Measurements from ENCODE around the gene PLA2G3.
"Not testable (repeated sequence)": the region's sequence is repeated elsewhere in the genome, so short reads cannot be mapped to it uniquely, and the experiment has no call there.

Gene PLA2G3

GRCh38 chr22:31139866-31140716 lies at the start of gene PLA2G3:
PLA2G3 (minus strand) TSS chr22:31140508; CDS start chr22:31140354, 154 bp downstream.
- peak; percentile 22 for DNase-seq (ENCODE audit: low read depth)
- H3K4me3 ChIP-seq (ENCODE audit: low read depth, low read length): no peak within 1 kb of the TSS

- DNase-seq (ENCODE audit: low read depth): no peak
- no peak overlapping the region for H3K4me3 ChIP-seq (ENCODE audit: low read depth, low read length)
Observed at GRCh38 chr22:31187627-31188026, 47.3 kb upstream of the PLA2G3 start.

GRCh38 chr22:31185056-31185455 lies 44.7 kb upstream of the PLA2G3 start:
- peak; percentile 56 for DNase-seq (ENCODE audit: low read depth)

GRCh38 chr22:31184015-31184414 lies 43.7 kb upstream of the PLA2G3 start:
- no peak for DNase-seq (ENCODE audit: low read depth)
- H3K4me3 ChIP-seq (ENCODE audit: low read depth, low read length): no peak overlapping the region

More at GRCh38 chr22:31185056-31185455, 44.7 kb upstream of the PLA2G3 start:
- H3K4me3 ChIP-seq (ENCODE audit: low read depth, low read length): no peak overlapping the region

- no peak overlapping the region for H3K4me3 ChIP-seq (ENCODE audit: low read depth, low read length)
- DNase-seq (ENCODE audit: low read depth): no peak
Observed at GRCh38 chr22:31179345-31179744, 39.0 kb upstream of the PLA2G3 start.

GRCh38 chr22:31178859-31179258 lies 38.6 kb upstream of the PLA2G3 start:
- no peak overlapping the region for H3K4me3 ChIP-seq (ENCODE audit: low read depth, low read length)
- DNase-seq (ENCODE audit: low read depth): no peak

- peak; percentile 69 for DNase-seq (ENCODE audit: low read depth)
- no peak overlapping the region for H3K4me3 ChIP-seq (ENCODE audit: low read depth, low read length)
Observed at GRCh38 chr22:31177420-31178162, 37.3 kb upstream of the PLA2G3 start.

- DNase-seq (ENCODE audit: low read depth): no peak
- no peak overlapping the region for H3K4me3 ChIP-seq (ENCODE audit: low read depth, low read length)
Observed at GRCh38 chr22:31176923-31177322, 36.6 kb upstream of the PLA2G3 start.

- H3K4me3 ChIP-seq (ENCODE audit: low read depth, low read length): no peak overlapping the region
- no peak for DNase-seq (ENCODE audit: low read depth)
Observed at GRCh38 chr22:31173386-31174145, 33.3 kb upstream of the PLA2G3 start.

- not testable (repeated sequence) for H3K4me3 ChIP-seq (ENCODE audit: low read depth, low read length); DNase-seq (ENCODE audit: low read depth)
Observed at GRCh38 chr22:31171734-31172133, 31.4 kb upstream of the PLA2G3 start.

GRCh38 chr22:31170971-31171370 lies 30.7 kb upstream of the PLA2G3 start:
- no peak for DNase-seq (ENCODE audit: low read depth)
- no peak overlapping the region for H3K4me3 ChIP-seq (ENCODE audit: low read depth, low read length)

- DNase-seq (ENCODE audit: low read depth): no peak
- no peak overlapping the region for H3K4me3 ChIP-seq (ENCODE audit: low read depth, low read length)
Observed at GRCh38 chr22:31162015-31162765, 21.9 kb upstream of the PLA2G3 start.

- DNase-seq (ENCODE audit: low read depth): no peak
- H3K4me3 ChIP-seq (ENCODE audit: low read depth, low read length): peak overlapping the region; percentile 64
Observed at GRCh38 chr22:31161386-31161785, 21.1 kb upstream of the PLA2G3 start.

GRCh38 chr22:31160328-31160978 lies 20.1 kb upstream of the PLA2G3 start:
- no peak for DNase-seq (ENCODE audit: low read depth)
- H3K4me3 ChIP-seq (ENCODE audit: low read depth, low read length): peak overlapping the region; percentile 64

- no peak for DNase-seq (ENCODE audit: low read depth)
- H3K4me3 ChIP-seq (ENCODE audit: low read depth, low read length): no peak overlapping the region
Observed at GRCh38 chr22:31155422-31155821, 15.1 kb upstream of the PLA2G3 start.

- DNase-seq (ENCODE audit: low read depth): no peak
- H3K4me3 ChIP-seq (ENCODE audit: low read depth, low read length): no peak overlapping the region
Observed at GRCh38 chr22:31154975-31155374, 14.7 kb upstream of the PLA2G3 start.

GRCh38 chr22:31153357-31153756 lies 13.0 kb upstream of the PLA2G3 start:
- DNase-seq (ENCODE audit: low read depth): no peak
- no peak overlapping the region for H3K4me3 ChIP-seq (ENCODE audit: low read depth, low read length)

GRCh38 chr22:31151872-31152271 lies 11.6 kb upstream of the PLA2G3 start:
- H3K4me3 ChIP-seq (ENCODE audit: low read depth, low read length): no peak overlapping the region
- DNase-seq (ENCODE audit: low read depth): no peak

- H3K4me3 ChIP-seq (ENCODE audit: low read depth, low read length): no peak overlapping the region
- no peak for DNase-seq (ENCODE audit: low read depth)
Observed at GRCh38 chr22:31150615-31151014, 10.3 kb upstream of the PLA2G3 start.
